ENCODE results near the gene BBC3.

- TF ChIP-seq GATA3 (IDR thresholded peaks at IDR 0.05; ENCODE audit: low read depth, low read length) (no peak), GATA2 (IDR thresholded peaks at IDR 0.05; ENCODE audit: low read depth, low read length) (no peak)
Observed at GRCh38 chr19:47258434-47258833, 27.4 kb upstream of the BBC3 start.
